ENCODE measurements around the gene ABHD2.

ABHD2 gene

GRCh38 chr15:89192136-89192535, 103.9 kb downstream of the ABHD2 start:
- no peaks in the 10 kb centered on the region for H4K20me1 ChIP-seq (ENCODE audit: control insufficient read depth, insufficient read depth, low read depth, low read length)
- H3K4me1 ChIP-seq (ENCODE audit: control insufficient read depth, low read length): no peaks in the 10 kb centered on the region
- H3K4me3 ChIP-seq (ENCODE audit: low read length): no peak overlapping the region
- peaks cover 5% of the 10 kb centered on the region for H3K36me3 ChIP-seq (ENCODE audit: control insufficient read depth, low read length)
- no peaks in the 10 kb centered on the region for H3K9me3 ChIP-seq (ENCODE audit: control insufficient read depth, insufficient read depth, low read length)
- H3K27ac ChIP-seq (ENCODE audit: low read depth, low read length): no peak overlapping the region
- H3K27me3 ChIP-seq (ENCODE audit: control insufficient read depth, low read length): no peaks in the 10 kb centered on the region
- no peak overlapping the region for H3K4me2 ChIP-seq (ENCODE audit: low read length)
- no peaks in the 10 kb centered on the region for H3F3A ChIP-seq (ENCODE audit: control insufficient read depth, insufficient read depth)
- TF ChIP-seq EZH2phosphoT487 (IDR thresholded peaks at IDR 0.05; ENCODE audit: borderline replicate concordance, low read length): no peak
- no peak for TF ChIP-seq CTCF (IDR thresholded peaks at IDR 0.05; ENCODE audit: low read depth, low read length, poor library complexity, severe bottlenecking)
- no peaks in the 10 kb centered on the region for H3K9me2 ChIP-seq (replicated peaks; ENCODE audit: control insufficient read depth, low read length)
- no peaks in the 10 kb centered on the region for H3K79me2 ChIP-seq (ENCODE audit: control insufficient read depth, low read length)

- H3K4me1 ChIP-seq (ENCODE audit: control insufficient read depth, low read length): no peaks in the 10 kb centered on the region
- no peak overlapping the region for H3K4me3 ChIP-seq (ENCODE audit: low read length)
- no peaks in the 10 kb centered on the region for H4K20me1 ChIP-seq (ENCODE audit: control insufficient read depth, insufficient read depth, low read depth, low read length)
- no peak overlapping the region for H3K4me2 ChIP-seq (ENCODE audit: low read length)
- TF ChIP-seq EZH2phosphoT487 (IDR thresholded peaks at IDR 0.05; ENCODE audit: borderline replicate concordance, low read length) (no peak), CTCF (IDR thresholded peaks at IDR 0.05; ENCODE audit: low read depth, low read length, poor library complexity, severe bottlenecking) (no peak)
- peaks cover 5% of the 10 kb centered on the region for H3K36me3 ChIP-seq (ENCODE audit: control insufficient read depth, low read length)
- no peak overlapping the region for H3K27ac ChIP-seq (ENCODE audit: low read depth, low read length)
- no peaks in the 10 kb centered on the region for H3K27me3 ChIP-seq (ENCODE audit: control insufficient read depth, low read length)
- no peaks in the 10 kb centered on the region for H3K79me2 ChIP-seq (ENCODE audit: control insufficient read depth, low read length)
- H3F3A ChIP-seq (ENCODE audit: control insufficient read depth, insufficient read depth): no peaks in the 10 kb centered on the region
- no peaks in the 10 kb centered on the region for H3K9me3 ChIP-seq (ENCODE audit: control insufficient read depth, insufficient read depth, low read length)
- no peaks in the 10 kb centered on the region for H3K9me2 ChIP-seq (replicated peaks; ENCODE audit: control insufficient read depth, low read length)
Observed at GRCh38 chr15:89192766-89193165, 104.5 kb downstream of the ABHD2 start.

- TF ChIP-seq CTCF (IDR thresholded peaks at IDR 0.05; ENCODE audit: low read depth, low read length, poor library complexity, severe bottlenecking) (no peak), EZH2phosphoT487 (IDR thresholded peaks at IDR 0.05; ENCODE audit: borderline replicate concordance, low read length) (no peak)
- H4K20me1 ChIP-seq (ENCODE audit: control insufficient read depth, insufficient read depth, low read depth, low read length): no peaks in the 10 kb centered on the region
Observed at GRCh38 chr15:89194608-89195007, 106.4 kb downstream of the ABHD2 start.

GRCh38 chr15:89195836-89196235, 107.6 kb downstream of the ABHD2 start:
- Histone ChIP-seq H3K36me3 (ENCODE audit: control insufficient read depth, low read length) (peaks cover 5% of the 10 kb centered on the region), H3K4me3 (ENCODE audit: low read length) (no peak overlapping the region), H3K9me2 (replicated peaks; ENCODE audit: control insufficient read depth, low read length) (no peaks in the 10 kb centered on the region), H4K20me1 (ENCODE audit: control insufficient read depth, insufficient read depth, low read depth, low read length) (no peaks in the 10 kb centered on the region), H3K27me3 (ENCODE audit: control insufficient read depth, low read length) (no peaks in the 10 kb centered on the region), H3K9me3 (ENCODE audit: control insufficient read depth, insufficient read depth, low read length) (no peaks in the 10 kb centered on the region), H3K4me1 (ENCODE audit: control insufficient read depth, low read length) (no peaks in the 10 kb centered on the region), H3F3A (ENCODE audit: control insufficient read depth, insufficient read depth) (no peaks in the 10 kb centered on the region), H3K27ac (ENCODE audit: low read depth, low read length) (no peak overlapping the region), H3K79me2 (ENCODE audit: control insufficient read depth, low read length) (no peaks in the 10 kb centered on the region), H3K4me2 (ENCODE audit: low read length) (no peak overlapping the region)
- TF ChIP-seq CTCF (IDR thresholded peaks at IDR 0.05; ENCODE audit: low read depth, low read length, poor library complexity, severe bottlenecking) (no peak), EZH2phosphoT487 (IDR thresholded peaks at IDR 0.05; ENCODE audit: borderline replicate concordance, low read length) (no peak)

More at GRCh38 chr15:89194608-89195007, 106.4 kb downstream of the ABHD2 start:
- H3K9me2 ChIP-seq (replicated peaks; ENCODE audit: control insufficient read depth, low read length): no peaks in the 10 kb centered on the region
- H3K27ac ChIP-seq (ENCODE audit: low read depth, low read length): no peak overlapping the region
- H3K27me3 ChIP-seq (ENCODE audit: control insufficient read depth, low read length): no peaks in the 10 kb centered on the region
- no peak overlapping the region for H3K4me2 ChIP-seq (ENCODE audit: low read length)
- no peaks in the 10 kb centered on the region for H3K79me2 ChIP-seq (ENCODE audit: control insufficient read depth, low read length)
- no peaks in the 10 kb centered on the region for H3K4me1 ChIP-seq (ENCODE audit: control insufficient read depth, low read length)
- no peaks in the 10 kb centered on the region for H3F3A ChIP-seq (ENCODE audit: control insufficient read depth, insufficient read depth)
- H3K4me3 ChIP-seq (ENCODE audit: low read length): no peak overlapping the region
- H3K9me3 ChIP-seq (ENCODE audit: control insufficient read depth, insufficient read depth, low read length): no peaks in the 10 kb centered on the region
- H3K36me3 ChIP-seq (ENCODE audit: control insufficient read depth, low read length): peaks cover 5% of the 10 kb centered on the region

Data from DOHH2 (cell line).